MCF 10A (cell line): ENCODE measurements around the gene GATA6. TPM values are rescaled to one million over a fixed set of nuclear protein-coding genes. Genes with fewer than 3 reads are reported as not detected.

Experiments used
- BruUV-seq: library from RNA; stranded (reverse); fragments of 400-500 nt; replicated peaks from 2 replicates; lab custom pipeline; 2021; lab: Mats Ljungman, UMichigan
- CTCF ChIA-PET: fragments of 300-600 bp; sonication (Branson Sonifier 250); formaldehyde crosslinking; extraction: SDS; loops from one replicate; lab custom pipeline; 2021; ENCODE audit warnings: antibody characterized with exemption, inconsistent platforms; lab: Yijun Ruan, JAX
- POLR2A ChIA-PET: fragments of 300-600, 350-650 bp; sonication (Branson Sonifier 250); formaldehyde crosslinking; extraction: SDS; loops from one replicate; lab custom pipeline; 2020; ENCODE audit warnings: antibody characterized with exemption, inconsistent platforms; lab: Yijun Ruan, JAX
- DNase-seq: peaks from one replicate; pipeline ENCODE4 v3.0.0-alpha.2; 2018; ENCODE audit not compliant: unreplicated experiment
- H3K27ac Mint-ChIP-seq: one replicate; pipeline ENCODE4 v1.8.0; 2022; ENCODE audit warnings: mild to moderate bottlenecking, low read depth, mixed read lengths; ENCODE audit not compliant: unreplicated experiment
- H3K27me3 Mint-ChIP-seq: one replicate; pipeline ENCODE4 v1.8.0; 2022; ENCODE audit warnings: mixed read lengths; ENCODE audit not compliant: insufficient read depth, unreplicated experiment
- H3K36me3 Mint-ChIP-seq: one replicate; pipeline ENCODE4 v1.8.0; 2022; ENCODE audit warnings: mild to moderate bottlenecking, moderate library complexity, mixed read lengths; ENCODE audit not compliant: insufficient read depth, unreplicated experiment
- H3K4me1 Mint-ChIP-seq: one replicate; pipeline ENCODE4 v1.8.0; 2022; ENCODE audit warnings: mixed read lengths; ENCODE audit not compliant: insufficient read depth, unreplicated experiment
- H3K4me3 Mint-ChIP-seq: one replicate; pipeline ENCODE4 v1.8.0; 2022; ENCODE audit warnings: mild to moderate bottlenecking, moderate library complexity, mixed read lengths; ENCODE audit not compliant: unreplicated experiment
- H3K9me3 Mint-ChIP-seq: one replicate; pipeline ENCODE4 v1.8.0; 2022; ENCODE audit warnings: mixed read lengths; ENCODE audit not compliant: unreplicated experiment
- intact Hi-C: fragments of 100-400 bp; cut with micrococcal nuclease; formaldehyde crosslinking; loops from 2 replicates; pipeline ENCODE4 v1.14.1; 2022
- total RNA-seq: library from RNA; stranded (reverse); gene quantifications from 2 replicates; pipeline ENCODE4 v1.2.3, GENCODE V29; 2022
- TF ChIP-seq, protein P1 (sequence below): fragments of 200-600 bp; IDR thresholded peaks from one replicate; pipeline ENCODE4 v1.8.0; 2022; ENCODE audit warnings: antibody characterized with exemption, mild to moderate bottlenecking; ENCODE audit not compliant: unreplicated experiment

GATA6 gene
- total RNA-seq, 1 experiment from 2014 or later = 6.7 TPM

DNA sequence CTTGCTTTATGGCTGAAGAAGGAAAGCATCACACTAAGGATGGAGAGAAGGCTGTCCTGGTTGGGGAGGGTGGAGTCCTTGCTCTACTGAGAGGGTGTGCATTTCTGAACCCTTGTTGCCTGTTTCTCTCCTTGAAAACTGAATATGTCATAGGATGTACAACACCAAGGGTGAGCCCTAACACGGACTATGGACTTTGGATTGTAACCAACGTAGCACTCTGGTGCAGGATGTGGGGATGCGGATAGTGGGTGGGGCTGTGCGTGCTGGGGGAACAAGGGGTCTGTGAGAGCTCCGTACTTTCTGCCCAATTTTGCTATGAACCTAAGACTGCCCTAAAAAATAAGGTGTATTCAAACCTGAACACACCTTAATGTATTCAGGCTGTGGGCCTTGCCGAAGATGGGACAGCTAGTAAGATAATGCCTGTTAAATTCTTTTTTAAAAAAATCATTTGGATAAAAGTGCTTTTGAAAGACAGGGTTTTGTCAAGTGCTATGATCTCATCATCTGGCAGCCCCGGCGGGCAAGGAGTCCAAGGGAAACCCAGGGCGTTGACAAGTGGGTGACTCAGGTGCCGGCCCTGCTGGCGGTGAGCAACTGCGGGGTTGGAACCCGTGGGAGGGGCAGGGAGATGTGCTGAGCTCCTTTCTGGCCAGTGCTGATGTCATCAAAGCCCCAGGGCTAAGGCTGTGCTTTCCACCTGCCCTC, 54.0 kb downstream of the GATA6 start:
- Mint-ChIP-seq H3K4me3 (no peak overlapping the region), H3K4me1 (peaks cover 21% of the 10 kb centered on the region), H3K27me3 (no peaks in the 10 kb centered on the region), H3K27ac (peak overlapping the region; percentile 27), H3K36me3 (no peaks in the 10 kb centered on the region), H3K9me3 (no peaks in the 10 kb centered on the region)
- no TSS peak for BruUV-seq
- DNase-seq = peak; percentile 98
- ChIA-PET POLR2A (interaction anchor here (0.5 to 2.1 kb wide), 9 partner anchors 8 to 244 kb away, joined by 3 to 17 read pairs (median 5); no protein-coding TSS in a partner anchor), CTCF (interaction anchor here (0.6 to 1.4 kb wide), 3 partner anchors 27 to 402 kb away, joined by 3 read pairs; no protein-coding TSS in a partner anchor)
- TF ChIP-seq, protein P1, sequence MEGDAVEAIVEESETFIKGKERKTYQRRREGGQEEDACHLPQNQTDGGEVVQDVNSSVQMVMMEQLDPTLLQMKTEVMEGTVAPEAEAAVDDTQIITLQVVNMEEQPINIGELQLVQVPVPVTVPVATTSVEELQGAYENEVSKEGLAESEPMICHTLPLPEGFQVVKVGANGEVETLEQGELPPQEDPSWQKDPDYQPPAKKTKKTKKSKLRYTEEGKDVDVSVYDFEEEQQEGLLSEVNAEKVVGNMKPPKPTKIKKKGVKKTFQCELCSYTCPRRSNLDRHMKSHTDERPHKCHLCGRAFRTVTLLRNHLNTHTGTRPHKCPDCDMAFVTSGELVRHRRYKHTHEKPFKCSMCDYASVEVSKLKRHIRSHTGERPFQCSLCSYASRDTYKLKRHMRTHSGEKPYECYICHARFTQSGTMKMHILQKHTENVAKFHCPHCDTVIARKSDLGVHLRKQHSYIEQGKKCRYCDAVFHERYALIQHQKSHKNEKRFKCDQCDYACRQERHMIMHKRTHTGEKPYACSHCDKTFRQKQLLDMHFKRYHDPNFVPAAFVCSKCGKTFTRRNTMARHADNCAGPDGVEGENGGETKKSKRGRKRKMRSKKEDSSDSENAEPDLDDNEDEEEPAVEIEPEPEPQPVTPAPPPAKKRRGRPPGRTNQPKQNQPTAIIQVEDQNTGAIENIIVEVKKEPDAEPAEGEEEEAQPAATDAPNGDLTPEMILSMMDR = no peak
- intact Hi-C loops = loop anchor here (5.0 to 10.0 kb wide), 2 partner anchors 61 to 339 kb away; no protein-coding TSS in a partner anchor

DNA sequence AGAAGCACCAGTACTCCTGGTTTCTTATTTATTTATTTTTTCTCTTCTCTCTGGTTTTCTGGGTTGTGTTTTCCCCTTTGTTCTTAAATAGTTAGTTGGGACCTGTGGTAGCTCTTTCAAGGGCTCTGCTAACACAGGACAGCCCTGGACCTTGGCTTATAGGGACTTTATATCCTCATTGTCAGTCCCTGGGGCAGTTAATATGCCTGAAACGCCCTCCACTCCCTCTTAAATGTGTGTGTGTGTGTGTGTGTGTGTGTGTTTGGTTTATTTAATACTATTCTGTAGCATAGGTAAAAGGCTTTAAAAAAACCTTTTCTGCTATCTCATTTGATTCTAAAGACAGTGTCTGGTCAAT, 54.6 kb downstream of the GATA6 start:
- Mint-ChIP-seq H3K36me3 (no peaks in the 10 kb centered on the region), H3K4me3 (no peak overlapping the region), H3K27me3 (no peaks in the 10 kb centered on the region), H3K27ac (no peak overlapping the region), H3K9me3 (no peaks in the 10 kb centered on the region), H3K4me1 (peaks cover 21% of the 10 kb centered on the region)
- ChIA-PET CTCF (interaction anchor here (0.6 to 1.4 kb wide), 3 partner anchors 27 to 403 kb away, joined by 3 read pairs; no protein-coding TSS in a partner anchor), POLR2A (interaction anchor here (0.7 to 2.1 kb wide), 8 partner anchors 9 to 243 kb away, joined by 3 to 17 read pairs (median 5); no protein-coding TSS in a partner anchor)
- DNase-seq = no peak
- no TSS peak for BruUV-seq
- intact Hi-C loops = loop anchor here (5.0 to 10.0 kb wide), 2 partner anchors 61 to 338 kb away; no protein-coding TSS in a partner anchor
- TF ChIP-seq, protein P1 = no peak

DNA sequence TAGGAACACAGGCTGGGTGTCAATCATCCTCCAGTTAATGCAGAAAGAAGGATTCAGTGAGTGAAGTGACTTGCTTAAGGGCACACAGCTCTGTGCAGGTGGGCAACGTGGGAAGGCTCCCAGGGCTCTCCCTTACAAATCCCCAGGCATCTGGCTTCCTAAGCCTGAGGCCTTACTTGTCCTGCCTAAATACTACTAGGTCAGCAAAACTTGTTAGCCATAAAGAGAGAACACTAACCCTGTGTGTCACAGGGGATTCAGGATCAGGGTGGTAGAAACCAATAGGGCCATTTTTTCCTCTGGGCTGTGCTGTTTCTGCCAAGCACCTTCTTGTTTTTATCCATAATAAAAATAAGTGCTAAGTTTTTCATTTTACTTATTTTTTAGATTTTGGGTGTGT, 55.0 kb downstream of the GATA6 start:
- BruUV-seq = no TSS peak
- no peaks in the 10 kb centered on the region for H3K27me3 Mint-ChIP-seq
- no peak for DNase-seq
- H3K4me1 Mint-ChIP-seq = peaks cover 21% of the 10 kb centered on the region
- TF ChIP-seq, protein P1 = no peak
- CTCF ChIA-PET = interaction anchor here (1.0 to 1.4 kb wide), 2 partner anchors 26 to 338 kb away, joined by 3 read pairs; no protein-coding TSS in a partner anchor
- intact Hi-C loops = loop anchor here (5.0 to 10.0 kb wide), 2 partner anchors 60 to 338 kb away; no protein-coding TSS in a partner anchor
- POLR2A ChIA-PET = interaction anchor here (0.8 to 2.1 kb wide), 7 partner anchors 9 to 243 kb away, joined by 3 to 17 read pairs (median 5); no protein-coding TSS in a partner anchor
- H3K36me3 Mint-ChIP-seq = no peaks in the 10 kb centered on the region
- H3K9me3 Mint-ChIP-seq = no peaks in the 10 kb centered on the region
- no peak overlapping the region for H3K27ac Mint-ChIP-seq
- no peak overlapping the region for H3K4me3 Mint-ChIP-seq

DNA sequence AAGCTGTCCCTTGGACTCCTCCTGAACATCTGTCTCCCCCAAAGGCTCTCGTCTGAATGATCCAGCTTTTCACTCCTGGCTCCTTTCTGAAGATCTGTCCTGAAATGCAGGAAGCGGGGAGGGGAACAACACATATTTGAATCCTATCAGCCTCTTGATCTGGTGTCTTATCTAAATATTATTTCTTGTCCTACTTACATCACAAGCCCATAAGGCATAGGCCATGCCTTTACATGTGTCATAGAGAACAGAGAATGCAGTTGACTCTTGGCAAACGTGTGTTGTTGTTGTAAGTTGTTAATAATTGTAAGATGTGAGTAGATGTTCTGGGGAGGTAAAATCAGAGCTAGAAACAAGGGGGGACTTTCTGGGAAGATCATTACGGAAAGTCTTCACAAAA, 57.4 kb downstream of the GATA6 start:
- Mint-ChIP-seq H3K4me1 (peaks cover 21% of the 10 kb centered on the region), H3K9me3 (no peaks in the 10 kb centered on the region), H3K27ac (no peak overlapping the region), H3K4me3 (no peak overlapping the region), H3K27me3 (no peaks in the 10 kb centered on the region), H3K36me3 (no peaks in the 10 kb centered on the region)
- TF ChIP-seq, protein P1 = no peak
- BruUV-seq = no TSS peak
- intact Hi-C loops = loop anchor here (10.0 kb wide), 1 partner anchor 58 kb away; no protein-coding TSS in a partner anchor
- DNase-seq = no peak
- CTCF ChIA-PET = interaction anchor here (0.6 kb wide), 1 partner anchor 152 kb away, joined by 3 read pairs; no protein-coding TSS in a partner anchor
- POLR2A ChIA-PET = interaction anchor here (0.6 to 0.7 kb wide), 2 partner anchors 20 to 894 kb away, joined by 3 read pairs; no protein-coding TSS in a partner anchor
